ENCODE data around the gene PARD3.

PARD3 gene

DNA sequence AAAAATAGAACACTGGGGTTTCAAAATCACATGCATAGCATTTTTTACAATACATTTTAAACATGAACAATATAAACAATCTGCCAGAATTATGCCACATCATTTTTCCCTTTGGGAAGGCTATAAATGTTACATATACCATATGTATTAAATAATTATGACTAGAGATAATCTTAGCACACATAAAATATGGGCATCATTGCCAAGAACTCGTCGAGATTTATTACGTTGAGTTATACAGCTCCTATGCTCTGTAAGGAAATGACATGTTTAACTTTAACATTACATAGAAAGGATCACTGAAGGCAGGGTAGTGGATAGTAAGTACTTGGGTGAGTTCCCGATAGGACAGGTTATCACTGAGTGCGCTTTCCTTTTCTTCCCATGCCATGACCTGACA is 267.8 kb downstream of the PARD3 start:
- no peaks in the 10 kb centered on the region for H3K36me3 ChIP-seq (ENCODE audit: insufficient read depth)
- no peak overlapping the region for H2AFZ ChIP-seq (ENCODE audit: low read depth)
- no peak overlapping the region for H3K27ac ChIP-seq
- no peak overlapping the region for H3K4me3 ChIP-seq (IDR thresholded peaks at IDR 0.05; ENCODE audit: insufficient read depth, low read depth, low read length)
- no peaks in the 10 kb centered on the region; the same call in 1 of the 2 replicates for H3K79me2 ChIP-seq (ENCODE audit: insufficient read depth, low read depth)
- H3K4me1 ChIP-seq (ENCODE audit: low read depth, poor library complexity, severe bottlenecking) = peaks cover 13% of the 10 kb centered on the region
- no peak overlapping the region for H3K4me2 ChIP-seq
- no peak overlapping the region for H3K9ac ChIP-seq
- H3K27me3 ChIP-seq (ENCODE audit: insufficient read depth, low read depth) = no peaks in the 10 kb centered on the region
- no peaks in the 10 kb centered on the region; the same call in 1 of the 2 replicates for H4K20me1 ChIP-seq (ENCODE audit: insufficient read depth)
- TF ChIP-seq, protein P1, sequence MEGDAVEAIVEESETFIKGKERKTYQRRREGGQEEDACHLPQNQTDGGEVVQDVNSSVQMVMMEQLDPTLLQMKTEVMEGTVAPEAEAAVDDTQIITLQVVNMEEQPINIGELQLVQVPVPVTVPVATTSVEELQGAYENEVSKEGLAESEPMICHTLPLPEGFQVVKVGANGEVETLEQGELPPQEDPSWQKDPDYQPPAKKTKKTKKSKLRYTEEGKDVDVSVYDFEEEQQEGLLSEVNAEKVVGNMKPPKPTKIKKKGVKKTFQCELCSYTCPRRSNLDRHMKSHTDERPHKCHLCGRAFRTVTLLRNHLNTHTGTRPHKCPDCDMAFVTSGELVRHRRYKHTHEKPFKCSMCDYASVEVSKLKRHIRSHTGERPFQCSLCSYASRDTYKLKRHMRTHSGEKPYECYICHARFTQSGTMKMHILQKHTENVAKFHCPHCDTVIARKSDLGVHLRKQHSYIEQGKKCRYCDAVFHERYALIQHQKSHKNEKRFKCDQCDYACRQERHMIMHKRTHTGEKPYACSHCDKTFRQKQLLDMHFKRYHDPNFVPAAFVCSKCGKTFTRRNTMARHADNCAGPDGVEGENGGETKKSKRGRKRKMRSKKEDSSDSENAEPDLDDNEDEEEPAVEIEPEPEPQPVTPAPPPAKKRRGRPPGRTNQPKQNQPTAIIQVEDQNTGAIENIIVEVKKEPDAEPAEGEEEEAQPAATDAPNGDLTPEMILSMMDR (conservative IDR thresholded peaks at IDR 0.05; ENCODE audit: low read depth, low read length) = no peak

GRCh38 chr10:34544400-34544799 is 270.7 kb downstream of the PARD3 start:
- no peak overlapping the region for H3K4me2 ChIP-seq
- TF ChIP-seq, protein P1 (conservative IDR thresholded peaks at IDR 0.05; ENCODE audit: low read depth, low read length) = no peak
- H3K4me1 ChIP-seq (ENCODE audit: low read depth, poor library complexity, severe bottlenecking) = peaks cover 30% of the 10 kb centered on the region
- 0 out of 2 replicates have a peak, but pooled peaks cover 17% of the 10 kb centered on the region for H3K79me2 ChIP-seq (ENCODE audit: insufficient read depth, low read depth)
- H3K9ac ChIP-seq = no peak overlapping the region
- no peaks in the 10 kb centered on the region for H3K36me3 ChIP-seq (ENCODE audit: insufficient read depth)
- H2AFZ ChIP-seq (ENCODE audit: low read depth) = no peak overlapping the region
- H3K4me3 ChIP-seq (IDR thresholded peaks at IDR 0.05; ENCODE audit: insufficient read depth, low read depth, low read length) = no peak overlapping the region
- H3K27me3 ChIP-seq (ENCODE audit: insufficient read depth, low read depth) = no peaks in the 10 kb centered on the region
- H4K20me1 ChIP-seq (ENCODE audit: insufficient read depth) = no peaks in the 10 kb centered on the region
- no peak overlapping the region for H3K27ac ChIP-seq

- peaks cover 22% of the 10 kb centered on the region; the same call in 1 of the 2 replicates for H3K79me2 ChIP-seq (ENCODE audit: insufficient read depth, low read depth)
- no peaks in the 10 kb centered on the region for H3K27me3 ChIP-seq (ENCODE audit: insufficient read depth, low read depth)
- no peak overlapping the region for H2AFZ ChIP-seq (ENCODE audit: low read depth)
- H3K27ac ChIP-seq = no peak overlapping the region
- no peaks in the 10 kb centered on the region for H4K20me1 ChIP-seq (ENCODE audit: insufficient read depth)
- no peak overlapping the region for H3K9ac ChIP-seq
- peaks cover 35% of the 10 kb centered on the region for H3K4me1 ChIP-seq (ENCODE audit: low read depth, poor library complexity, severe bottlenecking)
- TF ChIP-seq, protein P1 (conservative IDR thresholded peaks at IDR 0.05; ENCODE audit: low read depth, low read length) = no peak
- no peaks in the 10 kb centered on the region for H3K36me3 ChIP-seq (ENCODE audit: insufficient read depth)
- no peak overlapping the region for H3K4me2 ChIP-seq
- H3K4me3 ChIP-seq (IDR thresholded peaks at IDR 0.05; ENCODE audit: insufficient read depth, low read depth, low read length) = no peak overlapping the region
Observed at GRCh38 chr10:34543716-34544115, 271.4 kb downstream of the PARD3 start.

- Histone ChIP-seq H3K27ac (peak overlapping the region; percentile 90), H3K4me1 (ENCODE audit: low read depth, poor library complexity, severe bottlenecking) (peaks cover 54% of the 10 kb centered on the region), H3K9ac (peak overlapping the region; percentile 65; the same call in 1 of the 2 replicates), H2AFZ (ENCODE audit: low read depth) (no peak overlapping the region), H3K79me2 (ENCODE audit: insufficient read depth, low read depth) (peaks cover 36% of the 10 kb centered on the region; the same call in 1 of the 2 replicates), H3K4me2 (peak overlapping the region; percentile 88), H3K36me3 (ENCODE audit: insufficient read depth) (no peaks in the 10 kb centered on the region), H3K4me3 (IDR thresholded peaks at IDR 0.05; ENCODE audit: insufficient read depth, low read depth, low read length) (no peak overlapping the region), H4K20me1 (ENCODE audit: insufficient read depth) (no peaks in the 10 kb centered on the region), H3K27me3 (ENCODE audit: insufficient read depth, low read depth) (no peaks in the 10 kb centered on the region)
- TF ChIP-seq, protein P1 (conservative IDR thresholded peaks at IDR 0.05; ENCODE audit: low read depth, low read length) = no peak
Observed at GRCh38 chr10:34540492-34540891, 274.6 kb downstream of the PARD3 start.

Data from KMS-11 (cell line).